GM19328 (cell line): ENCODE data around the gene ASPSCR1.

Experiments used
- ATAC-seq: cut with Tn5 transposase; IDR thresholded peaks from one replicate; pipeline ENCODE4 v1.9.1; 2021; ENCODE audit warnings: mild to moderate bottlenecking, moderate library complexity; ENCODE audit not compliant: unreplicated experiment

The ASPSCR1 gene

DNA sequence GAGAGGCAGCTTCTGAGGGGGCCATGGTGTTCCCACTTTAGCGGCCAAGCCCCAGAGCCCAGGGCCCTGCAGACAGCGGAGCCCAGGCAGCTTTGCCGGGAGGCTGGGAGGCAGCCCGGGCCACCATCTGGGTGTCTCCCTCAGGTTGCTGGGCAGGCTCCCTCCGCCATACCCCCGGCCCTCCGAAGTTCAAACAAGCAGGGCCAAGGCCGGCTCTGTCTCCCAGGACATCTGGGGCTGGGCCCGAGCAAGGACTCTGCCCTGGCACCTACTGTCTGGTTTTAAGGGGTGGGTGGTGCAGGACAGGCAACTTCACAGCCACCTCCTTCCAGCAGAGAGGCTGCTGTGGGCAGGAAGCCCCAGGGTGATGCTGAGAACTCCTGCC, 85.5 kb downstream of the ASPSCR1 start:
- ATAC-seq, result no peak

DNA sequence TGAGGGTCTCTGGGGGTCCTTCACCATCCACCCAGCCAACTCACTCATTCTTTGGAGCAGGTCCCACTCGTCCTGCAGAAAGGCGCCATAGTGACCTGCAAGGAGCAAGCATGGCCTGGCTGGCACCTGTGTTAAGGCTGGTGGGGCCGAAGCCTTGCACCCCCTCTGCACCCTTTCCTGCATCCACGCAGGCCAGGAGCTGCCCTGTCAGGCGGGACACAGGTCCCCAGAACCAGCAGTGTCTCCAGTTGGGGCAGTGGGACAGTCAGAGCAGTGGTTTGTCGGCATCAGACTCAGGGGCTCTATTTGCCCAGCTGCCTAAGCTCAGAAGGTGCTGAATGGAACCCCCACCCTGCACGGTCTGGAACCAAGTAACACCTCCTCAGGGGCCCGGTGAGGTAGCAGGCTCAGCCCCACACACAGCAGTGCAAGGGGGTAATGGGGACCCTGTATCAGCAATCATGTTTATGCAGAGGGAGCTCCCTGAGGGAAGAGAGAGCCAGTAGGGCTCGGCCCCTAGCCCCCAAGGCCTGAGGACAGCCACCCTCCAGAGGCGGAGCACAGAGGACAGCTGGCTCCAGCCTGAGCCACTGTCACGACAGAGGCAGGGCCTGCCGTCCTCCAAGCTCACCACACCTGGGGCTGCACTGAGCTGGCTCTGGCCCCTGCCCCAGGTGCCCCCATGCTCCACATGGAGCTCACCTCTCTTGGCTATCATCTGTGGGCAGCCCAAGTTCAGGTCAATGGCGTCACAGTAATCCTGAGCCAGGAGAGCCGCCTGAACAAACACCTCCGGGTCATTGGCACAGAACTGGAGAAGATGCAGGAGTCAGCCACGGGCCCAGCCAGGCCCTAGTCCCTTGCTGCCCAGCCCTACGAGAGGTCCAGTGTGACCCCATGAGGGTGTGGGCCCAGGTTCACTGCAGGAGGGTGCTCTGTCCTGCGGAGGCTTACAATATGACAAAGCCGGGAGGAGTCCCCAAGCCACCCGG, 86.3 kb downstream of the ASPSCR1 start:
- ATAC-seq, result no peak

GRCh38 chr17:82064433-82065192, 87.2 kb downstream of the ASPSCR1 start:
- no peak for ATAC-seq

DNA sequence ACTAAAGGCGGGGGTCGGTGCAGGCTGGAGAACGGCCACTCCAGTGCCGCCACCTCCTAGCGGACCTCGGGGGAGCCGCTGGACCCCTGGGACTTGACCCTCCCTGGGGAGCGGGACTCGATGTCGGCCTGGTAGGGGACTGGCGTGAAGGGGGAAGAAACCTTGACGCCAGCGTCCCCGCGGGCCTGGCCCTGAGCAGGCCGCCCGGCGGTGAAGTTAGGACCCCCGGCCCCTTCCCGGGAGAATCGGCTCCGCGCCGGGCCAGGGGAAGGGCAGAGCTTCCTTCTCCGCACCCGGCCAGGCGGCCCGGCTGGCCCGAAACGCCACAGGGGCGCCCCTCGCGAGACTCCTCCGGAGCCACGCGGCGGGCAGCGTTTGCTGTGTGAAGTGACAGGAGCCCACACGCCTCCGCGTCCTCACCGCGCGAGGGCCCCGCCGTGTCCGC, 87.8 kb downstream of the ASPSCR1 start:
- ATAC-seq, result peak; percentile 20

DNA sequence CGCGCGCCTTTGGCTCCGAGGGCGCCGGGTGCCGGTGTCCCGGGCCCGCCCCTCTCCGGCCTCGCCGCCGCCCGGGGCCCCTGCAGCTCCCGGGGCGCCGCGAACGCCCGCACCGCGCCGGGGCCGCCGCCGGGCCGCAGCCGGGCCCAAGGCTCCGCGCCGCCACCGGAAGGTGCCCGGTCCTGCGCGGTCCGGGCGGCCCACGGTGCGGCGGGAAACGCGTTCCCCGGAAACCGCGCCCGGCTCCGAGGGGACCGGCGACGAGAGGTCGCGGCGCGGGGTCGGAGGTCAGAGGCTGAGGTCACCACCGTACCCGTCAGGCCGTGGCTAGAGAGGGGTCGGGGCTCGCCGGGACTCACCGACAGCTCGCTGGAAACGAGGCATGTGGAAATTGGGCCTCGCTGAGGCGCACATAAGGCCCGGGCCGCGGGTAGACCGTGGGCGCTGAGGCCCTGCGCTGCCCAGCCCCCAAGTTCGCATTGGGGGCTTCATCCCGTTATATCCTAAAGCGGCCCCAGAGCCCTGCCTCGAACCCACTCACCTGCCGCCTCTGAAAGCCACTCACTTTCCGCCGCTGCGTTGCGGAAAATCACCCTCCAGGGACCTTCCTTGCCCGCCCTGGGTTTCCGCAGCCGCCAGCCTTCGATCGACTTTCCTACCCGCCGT, 88.3 kb downstream of the ASPSCR1 start, which contains the start of gene DUS1L:
DUS1L (minus strand) TSS at position 167 of the 666 bp plus-strand sequence. CDS start 745 bp downstream, outside the sequence.
- peak; percentile 60 for ATAC-seq
